ENCODE data around the gene JUNB. TPM values are rescaled to one million over a fixed set of nuclear protein-coding genes. Genes with fewer than 3 reads are reported as not detected.

The JUNB gene
- polyA plus RNA-seq, 3 donors: 32.8 to 50.1 (median 44.2) TPM

- no peak for DNase-seq (ENCODE audit: extremely low read depth in 1 of 11, low read depth in 9 of 11, low spot score in 4 of 11)
Observed at GRCh38 chr19:12784871-12785430, 6.3 kb upstream of the JUNB start.

DNA sequence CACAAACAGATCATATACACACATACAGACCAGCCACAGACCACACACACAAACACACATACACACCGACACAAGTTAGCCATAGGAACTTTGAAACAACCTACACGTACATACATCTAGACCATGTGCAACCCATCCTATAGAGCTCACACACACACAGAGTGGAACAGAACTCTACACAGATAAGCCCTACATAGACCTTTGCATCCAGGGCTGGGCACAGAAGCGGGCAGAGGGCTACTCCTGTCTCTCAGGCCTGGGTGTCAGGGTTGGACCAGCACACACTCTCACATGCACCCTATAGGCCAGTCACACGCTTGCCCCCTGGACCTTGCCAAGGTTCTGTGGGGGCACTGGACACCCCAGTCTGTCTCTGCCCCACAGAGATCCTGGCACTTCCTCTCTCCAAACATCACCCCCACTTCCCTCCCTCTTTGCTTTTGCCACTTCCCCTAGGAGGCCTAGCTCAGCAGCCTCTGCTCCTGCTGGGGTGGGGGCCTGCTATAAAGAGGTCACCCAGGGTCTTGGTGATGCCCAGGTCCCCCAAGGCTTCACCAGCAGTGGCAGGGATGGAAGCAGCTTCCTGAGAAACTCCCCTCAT is 5.8 kb upstream of the JUNB start:
- DNase-seq (ENCODE audit: extremely low read depth in 1 of 11, low read depth in 9 of 11, low spot score in 4 of 11): no peak

DNA sequence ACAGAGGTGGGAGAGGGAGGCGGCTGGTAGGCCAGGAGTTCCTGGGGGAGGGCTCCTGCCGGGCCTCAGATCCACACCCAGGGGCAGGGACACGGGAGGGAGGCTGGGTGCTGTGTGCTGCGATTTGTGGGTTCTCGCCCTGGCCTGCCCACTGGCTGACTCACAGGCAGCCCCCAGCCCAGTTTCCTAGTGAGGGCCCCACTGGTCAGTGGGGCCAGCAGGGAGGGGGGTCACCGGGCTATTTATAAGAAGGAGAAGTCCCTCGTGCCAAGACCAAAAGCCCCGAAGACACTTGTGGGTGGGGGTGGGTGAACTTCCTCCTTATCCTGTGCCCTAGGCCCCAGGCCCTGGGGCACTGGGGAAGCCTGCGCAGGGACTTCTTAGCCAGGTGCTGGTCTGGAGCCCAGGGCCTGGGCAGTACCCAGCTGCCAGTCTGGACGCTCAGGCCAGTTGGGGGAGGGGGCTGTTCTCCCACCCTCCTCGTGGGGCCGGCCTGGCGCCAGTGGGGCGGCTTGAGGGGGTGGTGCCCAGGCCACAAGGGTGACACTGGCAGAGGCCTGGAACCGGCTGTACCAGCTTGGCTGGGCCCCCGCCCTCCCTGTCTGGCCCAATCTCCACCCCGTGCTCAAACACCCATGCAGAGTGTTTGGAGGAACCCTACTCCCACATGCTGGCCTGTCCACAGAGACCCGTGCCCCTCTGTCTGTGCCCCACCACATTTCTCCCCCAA is 5.0 kb upstream of the JUNB start:
- DNase-seq (ENCODE audit: extremely low read depth in 1 of 11, low read depth in 9 of 11, low spot score in 4 of 11): no peak

DNA sequence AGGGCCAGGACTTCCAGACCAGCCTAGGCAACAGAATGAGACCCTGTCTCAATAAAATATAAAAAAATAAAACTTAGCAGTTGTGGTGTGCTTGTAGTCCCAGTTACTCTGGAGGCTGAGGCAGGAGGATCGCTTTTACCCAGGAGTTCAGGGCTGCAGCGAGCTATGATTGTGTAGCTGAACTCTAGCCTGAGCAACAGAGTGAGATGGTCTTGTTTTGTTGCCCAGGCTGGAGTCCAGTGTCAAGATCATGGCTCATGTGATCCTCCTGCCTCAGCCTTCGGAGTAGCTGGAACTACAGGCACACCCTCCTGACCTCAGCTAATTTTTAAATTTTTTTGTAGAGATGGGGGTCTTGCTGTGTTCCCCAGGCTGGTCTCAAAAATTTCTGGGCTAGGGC is 4.3 kb upstream of the JUNB start:
- DNase-seq (ENCODE audit: extremely low read depth in 1 of 11, low read depth in 9 of 11, low spot score in 4 of 11): no peak

DNA sequence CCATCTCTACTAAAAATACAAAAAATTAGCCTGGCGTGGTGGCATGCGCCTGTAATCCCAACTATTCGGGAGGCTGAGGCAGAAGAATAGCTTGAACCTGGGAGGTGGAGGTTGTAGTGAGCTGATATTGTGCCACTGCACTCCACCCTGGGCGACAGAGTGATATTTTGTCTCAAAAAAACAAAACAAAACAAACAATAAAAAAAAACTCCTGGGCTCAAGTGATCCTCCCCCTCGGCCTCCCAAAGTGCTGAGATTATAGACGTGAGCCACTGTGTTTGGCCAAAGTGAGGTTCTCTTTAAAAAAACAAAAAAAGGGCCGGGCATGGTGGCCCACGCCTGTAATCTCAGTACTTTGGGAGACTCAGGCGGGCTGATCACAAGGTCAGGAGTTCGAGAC is 3.8 kb upstream of the JUNB start:
- no peak for DNase-seq (ENCODE audit: extremely low read depth in 1 of 11, low read depth in 9 of 11, low spot score in 4 of 11)

DNA sequence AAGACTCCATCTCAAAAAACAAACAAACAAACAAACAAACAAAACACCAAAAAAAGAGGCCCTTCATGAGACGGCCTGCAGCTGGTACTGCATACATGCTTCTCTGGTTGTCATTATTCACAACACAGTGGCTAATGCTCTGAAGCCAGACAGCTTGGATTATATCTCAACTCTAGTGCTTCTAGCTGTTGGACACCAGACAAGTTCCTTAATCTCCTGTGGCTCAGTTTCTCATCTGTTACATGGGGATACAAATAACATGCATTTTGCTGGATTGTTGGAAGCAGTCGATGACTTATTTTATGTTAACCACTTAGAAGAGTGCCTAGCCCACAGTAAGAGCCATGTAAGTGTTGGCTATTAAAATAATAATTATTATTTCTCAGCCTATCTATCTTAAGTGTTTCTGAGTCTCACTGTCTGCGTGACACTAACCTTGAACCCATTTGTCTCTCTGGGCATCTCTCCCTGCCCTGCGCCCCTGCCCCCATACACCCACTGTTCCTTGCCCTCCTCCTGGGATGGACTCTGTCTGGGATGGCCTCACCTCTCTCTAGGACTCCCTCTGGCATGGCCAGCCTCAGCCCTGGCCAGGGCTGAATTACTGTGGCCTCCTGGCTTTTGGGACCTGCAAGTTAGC is 3.1 kb upstream of the JUNB start:
- no peak for DNase-seq (ENCODE audit: extremely low read depth in 1 of 11, low read depth in 9 of 11, low spot score in 4 of 11)

- DNase-seq (ENCODE audit: extremely low read depth in 1 of 11, low read depth in 9 of 11, low spot score in 4 of 11): no peak
Observed at GRCh38 chr19:12788682-12789097, 2.6 kb upstream of the JUNB start.

GRCh38 chr19:12789098-12789903 is 2.0 kb upstream of the JUNB start:
- DNase-seq (ENCODE audit: extremely low read depth in 1 of 11, low read depth in 9 of 11, low spot score in 4 of 11): no peak

DNA sequence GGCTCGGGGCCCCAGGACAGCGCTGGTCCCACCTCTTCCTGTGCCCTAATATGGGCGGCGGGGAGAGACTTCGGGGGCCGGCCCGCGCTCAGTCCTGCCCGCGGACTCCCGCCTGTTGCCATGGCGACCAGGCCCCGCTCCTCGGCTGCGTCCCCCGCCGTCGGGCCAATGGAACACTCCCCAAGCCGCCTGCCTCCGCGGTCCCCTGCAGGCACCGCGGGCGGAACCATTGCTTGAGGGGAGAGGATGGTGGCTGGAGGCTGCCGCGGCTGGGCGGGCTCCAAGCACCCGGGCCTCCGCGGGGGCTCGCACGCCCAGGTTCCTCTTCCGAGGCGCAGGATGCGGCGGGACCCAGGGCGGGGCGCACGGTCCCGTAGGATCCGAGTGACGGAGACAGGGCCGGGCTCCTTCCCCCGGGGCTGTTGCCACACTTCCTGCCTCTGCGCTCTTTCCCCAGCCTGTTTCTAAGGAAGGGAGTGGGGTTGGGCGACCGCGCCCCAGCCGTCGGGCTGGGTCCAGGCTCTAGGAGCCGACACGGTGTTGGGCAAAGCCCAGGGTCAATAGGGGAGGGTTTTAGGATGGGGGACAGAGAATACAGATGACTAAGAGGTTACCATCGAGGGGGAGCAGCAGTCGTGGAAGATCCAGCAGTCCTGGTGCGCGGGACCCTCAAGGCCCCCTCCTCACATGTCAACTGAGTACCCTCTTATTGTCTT is 1.2 kb upstream of the JUNB start:
- DNase-seq (ENCODE audit: extremely low read depth in 1 of 11, low read depth in 9 of 11, low spot score in 4 of 11): peak in 8 of 11 donors; percentile 90 to 95 (median 92)

DNA sequence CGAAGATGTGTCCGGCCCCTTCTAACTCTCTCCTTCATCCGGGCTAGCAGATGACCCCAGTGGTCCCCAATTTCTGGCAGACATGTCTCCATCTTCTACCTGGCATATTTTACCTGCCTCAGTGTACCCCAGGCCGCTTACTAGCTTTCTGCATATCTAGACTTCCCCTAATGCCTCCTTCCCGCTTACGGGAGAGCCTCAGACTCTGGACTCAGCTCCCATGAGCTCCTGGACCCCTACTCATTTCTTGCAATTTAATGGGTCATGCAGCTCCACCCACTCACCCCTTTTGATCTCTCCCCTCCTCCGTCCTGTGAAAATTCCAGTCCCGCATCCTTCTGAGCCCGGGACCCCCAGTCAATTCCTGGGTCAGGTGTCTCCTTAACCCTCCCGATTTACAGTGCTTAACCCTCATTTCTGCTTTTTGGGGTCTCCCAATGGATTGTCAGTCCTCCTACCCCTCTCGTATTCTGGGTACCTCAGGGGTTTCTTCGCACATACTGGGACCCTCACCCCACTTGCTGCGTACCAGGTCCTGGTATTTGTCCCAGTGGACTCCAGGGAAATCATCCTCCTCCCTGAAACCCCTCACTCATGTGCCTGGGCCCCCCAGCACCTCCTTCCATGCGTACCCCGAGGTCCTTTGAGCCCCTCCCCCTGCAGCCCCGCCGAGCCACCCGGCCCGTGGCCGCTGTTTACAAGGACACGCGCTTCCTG is 500 bp upstream of the JUNB start:
- DNase-seq (ENCODE audit: extremely low read depth in 1 of 11, low read depth in 9 of 11, low spot score in 4 of 11): no peak

GRCh38 chr19:12792051-12792852 is 966 bp downstream of the JUNB start:
- DNase-seq (ENCODE audit: extremely low read depth in 1 of 11, low read depth in 9 of 11, low spot score in 4 of 11): no peak

DNA sequence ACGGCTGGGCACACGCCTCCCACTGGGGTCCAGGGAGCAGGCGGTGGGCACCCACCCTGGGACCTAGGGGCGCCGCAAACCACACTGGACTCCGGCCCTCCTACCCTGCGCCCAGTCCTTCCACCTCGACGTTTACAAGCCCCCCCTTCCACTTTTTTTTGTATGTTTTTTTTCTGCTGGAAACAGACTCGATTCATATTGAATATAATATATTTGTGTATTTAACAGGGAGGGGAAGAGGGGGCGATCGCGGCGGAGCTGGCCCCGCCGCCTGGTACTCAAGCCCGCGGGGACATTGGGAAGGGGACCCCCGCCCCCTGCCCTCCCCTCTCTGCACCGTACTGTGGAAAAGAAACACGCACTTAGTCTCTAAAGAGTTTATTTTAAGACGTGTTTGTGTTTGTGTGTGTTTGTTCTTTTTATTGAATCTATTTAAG is 1.6 kb downstream of the JUNB start:
- DNase-seq (ENCODE audit: extremely low read depth in 1 of 11, low read depth in 9 of 11, low spot score in 4 of 11): no peak

DNA sequence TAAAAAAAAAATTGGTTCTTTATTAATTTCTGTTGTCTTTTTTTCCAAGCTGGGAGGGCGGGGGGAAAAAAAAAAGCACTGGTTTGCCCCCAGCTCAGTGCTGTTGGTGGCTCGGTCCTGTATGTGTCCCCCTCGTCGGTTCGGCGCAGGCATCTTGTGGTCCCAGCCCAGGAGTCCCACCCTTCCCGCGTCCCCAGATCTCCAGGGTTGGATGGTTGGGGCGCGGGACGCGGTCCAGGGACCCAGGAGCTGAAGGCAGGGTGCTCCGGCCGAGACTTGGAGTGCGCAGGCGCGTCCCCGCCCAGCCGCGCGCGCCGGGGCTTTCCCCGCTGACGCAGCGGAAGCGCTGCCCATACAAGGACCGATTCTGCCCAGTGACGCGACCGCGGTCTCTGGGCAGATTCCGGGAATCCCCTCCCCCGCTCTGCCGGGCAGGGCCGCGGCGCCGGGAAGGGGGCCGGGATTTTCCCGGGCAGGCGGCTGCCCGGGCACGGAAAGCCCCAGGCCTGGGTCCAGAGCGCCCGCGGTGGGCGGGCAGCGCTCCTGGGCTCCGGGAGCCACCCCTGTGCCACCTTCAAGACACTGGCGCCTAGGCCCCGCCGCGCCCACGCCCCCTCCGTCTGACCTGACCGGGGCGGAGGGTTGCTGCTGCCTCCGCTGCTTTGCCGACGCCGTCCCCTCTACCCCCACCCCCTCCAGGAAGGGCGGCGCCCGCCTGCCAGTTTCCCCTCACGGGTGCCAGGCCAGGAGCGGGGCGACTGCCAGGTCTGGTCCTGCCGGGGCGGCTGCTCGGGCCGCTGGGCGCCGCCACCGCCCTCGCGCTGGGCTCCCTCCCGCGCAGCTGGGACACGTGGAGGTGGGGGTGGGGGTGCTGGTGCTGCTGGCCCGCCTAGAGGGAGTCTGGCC is 2.3 kb downstream of the JUNB start:
- DNase-seq (ENCODE audit: extremely low read depth in 1 of 11, low read depth in 9 of 11, low spot score in 4 of 11): peak in 7 of 11 donors; percentile 89 to 93 (median 91)

- DNase-seq (ENCODE audit: extremely low read depth in 1 of 11, low read depth in 9 of 11, low spot score in 4 of 11): no peak
Observed at GRCh38 chr19:12794196-12794941, 3.1 kb downstream of the JUNB start.

- DNase-seq (ENCODE audit: extremely low read depth in 1 of 11, low read depth in 9 of 11, low spot score in 4 of 11): no peak
Observed at GRCh38 chr19:12794971-12795381, 3.7 kb downstream of the JUNB start.
